PFSK-1 (cell line): ENCODE results near the gene LIMK1.

Experiments used
- FOXP2 ChIP-seq: optimal IDR thresholded peaks from 2 replicates; pipeline ENCODE3; 2011; ENCODE audit warnings: borderline replicate concordance, control low read depth, inconsistent platforms; ENCODE audit not compliant: insufficient read depth; ENCODE audit errors: extremely low read length, extremely low read depth
- POLR2AphosphoS5 ChIP-seq: IDR thresholded peaks from 2 replicates; pipeline ENCODE4 v1.6.1; 2012; ENCODE audit warnings: low read depth, mild to moderate bottlenecking, control low read depth, low read length, moderate library complexity
- REST ChIP-seq, 2 experiments: IDR thresholded peaks; 2 replicates each; pipeline versions ENCODE4 v1.6.1 to v1.8.0; 2011 to 2012; ENCODE audit warnings: low read depth in 2 of 2, low read length in 2 of 2, control low read depth in 1 of 2, inconsistent platforms in 1 of 2, mild to moderate bottlenecking in 1 of 2, moderate library complexity in 1 of 2; ENCODE audit not compliant: insufficient read depth in 1 of 2
- SIN3A ChIP-seq: IDR thresholded peaks from 2 replicates; pipeline ENCODE4 v1.6.1; 2012; ENCODE audit warnings: mild to moderate bottlenecking, low read length, moderate library complexity, borderline replicate concordance; ENCODE audit not compliant: insufficient read depth
- TAF1 ChIP-seq: IDR thresholded peaks from 2 replicates; pipeline ENCODE4 v1.6.1; 2012; ENCODE audit warnings: low read length, control low read depth, borderline replicate concordance; ENCODE audit not compliant: insufficient read depth

The LIMK1 gene

DNA sequence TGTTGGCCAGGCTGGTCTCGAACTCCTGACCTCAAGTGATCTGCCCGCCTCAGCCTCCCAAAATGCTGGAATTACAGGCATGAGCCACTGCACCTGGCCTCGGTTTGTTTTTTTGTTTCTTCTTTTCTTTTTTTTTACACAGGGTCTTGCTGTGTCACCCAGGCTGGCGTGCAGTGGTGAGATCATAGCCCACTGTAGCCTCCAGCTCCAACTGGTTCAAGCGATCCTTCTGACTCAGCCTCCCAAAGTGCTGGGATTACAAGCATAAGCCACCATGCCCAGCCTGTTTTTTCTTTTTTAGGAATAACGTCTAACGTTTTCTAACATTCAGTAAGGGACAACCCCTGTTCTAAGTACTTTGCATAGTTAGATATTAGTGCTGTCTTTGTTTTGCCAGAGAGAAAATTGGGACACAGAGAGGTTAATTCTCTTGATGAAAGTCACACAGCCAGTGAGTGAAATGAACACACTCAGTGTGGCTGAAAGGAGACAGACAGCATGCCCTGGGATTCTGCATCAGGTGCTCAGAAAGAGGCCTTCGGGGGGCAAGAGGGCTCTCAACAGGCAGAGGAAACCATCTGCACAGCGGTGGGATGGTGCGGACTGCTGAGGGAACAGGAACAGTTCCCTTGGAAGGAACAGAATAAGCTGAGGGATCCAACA is 4.3 kb downstream of the LIMK1 start:
- TF ChIP-seq FOXP2 = no peak
- TF ChIP-seq TAF1 = no peak
- no peak for TF ChIP-seq SIN3A
- no peak for TF ChIP-seq REST (IDR thresholded peaks at IDR 0.05; ENCODE audit: insufficient read depth in 1 of 2, low read depth in 2 of 2, low read length in 2 of 2)
- TF ChIP-seq POLR2AphosphoS5 = no peak

GRCh38 chr7:74092321-74092963 is 8.8 kb downstream of the LIMK1 start:
- no peak for TF ChIP-seq REST (IDR thresholded peaks at IDR 0.05; ENCODE audit: insufficient read depth in 1 of 2, low read depth in 2 of 2, low read length in 2 of 2)
- TF ChIP-seq SIN3A = no peak
- no peak for TF ChIP-seq POLR2AphosphoS5
- TF ChIP-seq FOXP2 = no peak
- no peak for TF ChIP-seq TAF1

DNA sequence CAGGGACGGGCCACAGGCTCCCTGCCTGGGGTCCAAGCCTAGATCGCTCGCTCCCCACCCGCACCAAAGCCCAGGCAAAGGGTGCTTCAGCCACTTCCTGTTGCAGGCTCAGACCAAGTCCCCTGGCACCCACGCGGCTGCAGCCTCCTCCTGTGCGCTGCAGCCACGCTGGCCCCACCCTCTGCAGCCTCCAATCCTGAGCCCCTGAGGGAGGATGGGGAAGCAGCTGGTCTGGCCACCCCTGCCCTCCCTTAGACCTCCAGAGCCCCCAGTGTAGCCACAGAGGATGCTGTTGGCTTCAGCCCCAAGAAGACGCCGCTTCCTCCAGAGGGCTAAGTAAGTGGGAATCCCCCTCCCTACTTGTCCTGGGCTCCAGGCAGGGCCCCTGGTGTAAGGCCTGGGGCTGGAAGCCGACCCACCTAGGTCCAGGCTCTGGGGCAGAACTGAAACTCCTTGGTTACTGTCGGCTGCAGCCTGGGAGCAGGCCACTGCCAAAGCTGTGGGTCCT is 9.4 kb downstream of the LIMK1 start:
- TF ChIP-seq POLR2AphosphoS5 = no peak
- no peak for TF ChIP-seq SIN3A
- TF ChIP-seq REST (IDR thresholded peaks at IDR 0.05; ENCODE audit: insufficient read depth in 1 of 2, low read depth in 2 of 2, low read length in 2 of 2) = no peak
- TF ChIP-seq TAF1 = no peak
- no peak for TF ChIP-seq FOXP2

DNA sequence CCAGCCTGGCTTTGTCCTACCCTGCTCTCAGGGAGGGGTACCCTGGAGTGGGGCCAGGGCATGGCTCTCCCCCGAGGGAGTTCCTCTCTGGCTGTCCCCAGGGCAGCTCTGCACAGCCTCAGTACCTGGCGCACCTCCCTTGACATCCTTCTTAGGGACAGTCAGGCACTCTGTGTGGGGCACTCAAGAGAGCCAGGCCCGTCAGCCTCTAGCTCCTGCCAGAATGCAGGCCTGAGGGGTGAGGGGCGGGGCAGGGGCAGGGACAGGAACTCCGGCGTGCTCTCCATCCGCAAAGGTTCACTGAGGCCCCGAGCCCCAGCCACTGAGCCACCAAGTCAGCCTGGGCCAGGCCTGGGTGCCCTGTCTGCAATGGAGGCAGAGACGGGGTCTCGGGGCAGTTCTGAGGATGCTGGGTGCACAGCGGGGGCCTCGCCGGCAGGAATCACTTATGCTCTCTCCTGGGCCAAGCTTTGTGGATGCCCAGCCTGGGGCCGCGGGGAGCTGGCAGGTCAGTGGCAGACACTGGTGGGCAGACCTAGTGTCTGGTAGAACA is 10.1 kb downstream of the LIMK1 start:
- TF ChIP-seq REST (IDR thresholded peaks at IDR 0.05; ENCODE audit: insufficient read depth in 1 of 2, low read depth in 2 of 2, low read length in 2 of 2) = no peak
- TF ChIP-seq TAF1 = no peak
- no peak for TF ChIP-seq SIN3A
- no peak for TF ChIP-seq FOXP2
- TF ChIP-seq POLR2AphosphoS5 = 0 out of 2 replicates have a peak, but pooled peaks have one; percentile 12
